Measurements from ENCODE around the gene COQ7.

DNA sequence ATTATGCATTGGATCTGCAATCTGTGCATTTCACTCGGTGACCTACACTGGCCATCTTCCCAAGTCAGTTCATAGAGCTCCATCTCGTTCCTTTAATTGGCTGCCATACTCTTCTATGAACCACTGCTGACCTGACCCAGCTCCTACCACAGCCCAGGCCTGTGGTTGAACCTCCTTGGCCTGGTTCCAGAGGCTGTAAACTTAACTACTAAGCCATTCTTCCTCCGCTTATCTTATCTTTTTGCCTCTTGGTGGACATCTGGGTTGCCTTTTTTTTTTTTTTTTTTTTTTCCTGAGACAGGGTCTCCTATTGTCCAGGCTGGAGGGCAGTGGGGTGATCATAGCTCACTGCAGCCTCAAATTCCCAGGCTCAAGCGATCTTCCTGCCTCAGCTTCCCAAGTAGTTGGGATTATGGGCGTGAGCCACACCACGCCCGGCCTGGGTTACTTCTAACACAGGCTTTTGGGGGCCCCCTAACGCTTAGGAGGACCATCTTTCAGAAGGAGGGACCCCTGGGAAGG is 18.3 kb downstream of the COQ7 start:
- TF ChIP-seq GATA2 (IDR thresholded peaks at IDR 0.05; ENCODE audit: low read depth, low read length) = no peak
- no peak for TF ChIP-seq GATA3 (IDR thresholded peaks at IDR 0.05; ENCODE audit: low read depth, low read length)
